GM23338 (cell line): ENCODE results near the gene FNDC3B. TPM values are rescaled to one million over a fixed set of nuclear protein-coding genes. Genes with fewer than 3 reads are reported as not detected.

Experiments
- ATAC-seq: fragments of 200-7000 bp; cut with Tn5 transposase; 3 replicates; pipeline ENCODE4 v1.9.1; 2020
- DNase-seq: peaks from one replicate; pipeline ENCODE4 v3.0.0-alpha.2; 2015; ENCODE audit warnings: low spot score
- H2AFZ ChIP-seq: fragments of 200-600 bp; sonication (generic); 2 replicates; pipeline ENCODE4 v1.8.0; 2016; ENCODE audit warnings: antibody characterized with exemption, mild to moderate bottlenecking, moderate library complexity
- H3F3A ChIP-seq: fragments of 200-600 bp; sonication (generic); replicated peaks from 2 replicates; pipeline ENCODE4 v1.8.0; 2017; ENCODE audit warnings: antibody characterized with exemption, mixed run types, low read depth
- H3K27ac ChIP-seq: fragments of 200-600 bp; sonication (generic); 2 replicates; pipeline ENCODE4 v1.6.1; 2016; ENCODE audit warnings: low read depth
- H3K27me3 ChIP-seq: fragments of 200-600 bp; sonication (generic); 2 replicates; pipeline ENCODE4 v1.8.0; 2016; ENCODE audit warnings: mild to moderate bottlenecking, mixed run types, moderate library complexity; ENCODE audit not compliant: insufficient read depth
- H3K36me3 ChIP-seq: fragments of 200-600 bp; sonication (generic); 2 replicates; pipeline ENCODE4 v1.8.0; 2016; ENCODE audit warnings: mild to moderate bottlenecking; ENCODE audit not compliant: insufficient read depth
- H3K4me1 ChIP-seq: fragments of 200-600 bp; sonication (generic); 2 replicates; pipeline ENCODE4 v1.8.0; 2016; ENCODE audit warnings: mild to moderate bottlenecking, moderate library complexity; ENCODE audit not compliant: insufficient read depth
- H3K4me2 ChIP-seq: fragments of 200-600 bp; sonication (generic); 2 replicates; pipeline ENCODE4 v1.7.1; 2017; ENCODE audit warnings: mixed run types
- H3K4me3 ChIP-seq: fragments of 200-600 bp; sonication (generic); 2 replicates; pipeline ENCODE4 v1.6.1; 2016; ENCODE audit warnings: mixed run types
- H3K79me2 ChIP-seq: fragments of 200-600 bp; sonication (generic); replicated peaks from 2 replicates; pipeline ENCODE4 v1.8.0; 2017; ENCODE audit warnings: mild to moderate bottlenecking; ENCODE audit not compliant: insufficient read depth
- H3K9me2 ChIP-seq: fragments of 200-600 bp; sonication (generic); 2 replicates; pipeline ENCODE4 v1.8.0; 2017; ENCODE audit not compliant: insufficient read depth
- H4K20me1 ChIP-seq: fragments of 200-600 bp; sonication (generic); replicated peaks from 2 replicates; pipeline ENCODE4 v1.8.0; 2017; ENCODE audit warnings: mild to moderate bottlenecking; ENCODE audit not compliant: insufficient read depth
- H3K27ac Mint-ChIP-seq: 2 replicates; pipeline ENCODE4 v1.8.0; 2020; ENCODE audit warnings: inconsistent platforms, mild to moderate bottlenecking, moderate library complexity, mixed read lengths
- H3K27me3 Mint-ChIP-seq: 3 replicates; pipeline ENCODE4 v1.8.0; 2022; ENCODE audit warnings: low read depth, mild to moderate bottlenecking, moderate library complexity, mixed read lengths, inconsistent platforms; ENCODE audit not compliant: insufficient read depth, poor library complexity
- H3K36me3 Mint-ChIP-seq: 3 replicates; pipeline ENCODE4 v1.8.0; 2021; ENCODE audit warnings: low read depth, mild to moderate bottlenecking, inconsistent platforms, moderate library complexity, mixed read lengths
- H3K4me1 Mint-ChIP-seq: 3 replicates; pipeline ENCODE4 v1.8.0; 2020; ENCODE audit warnings: mild to moderate bottlenecking, inconsistent platforms, mixed read lengths
- H3K4me3 Mint-ChIP-seq: 3 replicates; pipeline ENCODE4 v1.8.0; 2021; ENCODE audit warnings: moderate library complexity, mild to moderate bottlenecking, inconsistent platforms, mixed read lengths
- H3K9me3 Mint-ChIP-seq: 3 replicates; pipeline ENCODE4 v1.8.0; 2020; ENCODE audit warnings: moderate library complexity, mild to moderate bottlenecking, inconsistent platforms, mixed read lengths
- CTCF ChIP-seq, 2 experiments: fragments of 200-600 bp in 1 of 2; sonication (generic) in 1 of 2; conservative IDR thresholded peaks; 2 replicates each; pipeline versions ENCODE4 v1.5.1 to v1.6.1; 2016 to 2017; ENCODE audit warnings: antibody characterized with exemption in 2 of 2, low read depth in 2 of 2, mild to moderate bottlenecking in 2 of 2, moderate library complexity in 1 of 2
- EZH2phosphoT487 ChIP-seq: fragments of 200-600 bp; sonication (generic); IDR thresholded peaks from one replicate; pipeline ENCODE4 v1.8.1; 2018; ENCODE audit warnings: antibody characterized with exemption; ENCODE audit not compliant: unreplicated experiment
- JUNB ChIP-seq: IDR thresholded peaks from one replicate; pipeline ENCODE4 v1.6.1; 2016; ENCODE audit warnings: antibody characterized with exemption; ENCODE audit not compliant: unreplicated experiment
- STAT1 ChIP-seq: IDR thresholded peaks from one replicate; pipeline ENCODE4 v1.6.1; 2016; ENCODE audit warnings: antibody characterized with exemption; ENCODE audit not compliant: unreplicated experiment
- ZNF114 ChIP-seq: fragments of 250-450 bp; sonication (Bioruptor Pico); IDR thresholded peaks from 2 replicates; pipeline ENCODE4 v1.5.0; 2020; ENCODE audit warnings: mild to moderate bottlenecking, moderate library complexity
- ZNF462 ChIP-seq: fragments of 250-450 bp; sonication (Bioruptor Pico); IDR thresholded peaks from 2 replicates; pipeline ENCODE4 v1.5.0; 2020; ENCODE audit warnings: mild to moderate bottlenecking, moderate library complexity
- polyA plus RNA-seq: library from polyadenylated mRNA; unstranded; fragments of >200 nt; fragmentation: Nextera tagmentation; extraction: Ambion mirVana; gene quantifications from 2 replicates; pipeline ENCODE4 v1.2.1, GENCODE V29; 2016
- total RNA-seq: library from RNA; depleted of rRNA; stranded (reverse); fragments of >200 nt; shearing (Covaris generic); gene quantifications from 2 replicates; pipeline ENCODE4 v1.2.3, GENCODE V29; 2014

FNDC3B gene
- total and polyA plus RNA-seq, 2 experiments from 2014 or later: 19.1 to 55.4 TPM

GRCh38 chr3:172062761-172063160 lies 23.4 kb downstream of the FNDC3B start:
- TF ChIP-seq JUNB (no peak), ZNF114 (CRISPR knock-in tag) (no peak), CTCF (conservative IDR thresholded peaks at IDR 0.05; ENCODE audit: low read depth in 2 of 2) (no peak), EZH2phosphoT487 (no peak), ZNF462 (CRISPR knock-in tag) (no peak), STAT1 (no peak)
- H3K9me3 Mint-ChIP-seq: peaks cover 2% of the 10 kb centered on the region; the same call in 1 of the 3 replicates
- peaks cover under 1% of the 10 kb centered on the region for H3K27me3 Mint-ChIP-seq
- Histone ChIP-seq H3K4me3 (no peak overlapping the region), H3F3A (no peaks in the 10 kb centered on the region), H3K79me2 (peaks cover 99% of the 10 kb centered on the region), H3K27ac (no peak overlapping the region), H3K4me1 (peaks cover 22% of the 10 kb centered on the region), H3K27me3 (no peaks in the 10 kb centered on the region), H2AFZ (no peak overlapping the region), H3K36me3 (no peaks in the 10 kb centered on the region), H4K20me1 (peaks cover 35% of the 10 kb centered on the region), H3K9me2 (no peaks in the 10 kb centered on the region), H3K4me2 (no peak overlapping the region)
- no peak overlapping the region for H3K4me3 Mint-ChIP-seq
- H3K27ac Mint-ChIP-seq: no peak overlapping the region
- DNase-seq (no peak), ATAC-seq (no peak)
- peaks cover 20% of the 10 kb centered on the region; the same call in 2 of the 3 replicates for H3K36me3 Mint-ChIP-seq
- H3K4me1 Mint-ChIP-seq: peaks cover 36% of the 10 kb centered on the region
